Measurements from ENCODE around the gene OPCML.
A peak's percentile ranks its signal among the peaks of the same experiment; 100 is the strongest.

The OPCML gene

DNA sequence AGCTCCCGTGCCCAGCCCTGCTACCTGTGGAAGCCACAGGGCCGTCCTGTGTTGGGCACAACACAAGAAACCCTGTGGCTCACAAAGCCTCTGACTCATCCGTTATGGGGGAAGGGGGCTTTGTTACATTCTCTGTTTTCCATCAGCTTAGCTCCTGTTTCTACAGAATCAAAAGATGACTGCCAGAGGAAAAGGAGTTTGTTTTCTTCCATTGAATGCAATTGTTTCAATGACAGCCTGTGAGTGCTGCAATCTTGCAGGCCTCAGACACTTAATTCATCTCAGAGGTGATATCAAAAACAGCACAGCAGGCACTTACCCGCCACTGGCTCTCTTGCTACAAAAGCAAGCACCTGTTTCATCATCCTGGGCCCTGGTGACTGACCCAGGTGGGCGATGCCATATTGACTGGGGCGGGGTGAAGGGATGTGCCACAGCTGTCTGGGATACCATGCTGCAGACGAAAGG lies 194.3 kb downstream of the OPCML start:
- H2AK5ac ChIP-seq (ENCODE audit: low read depth, low read length) = no peak overlapping the region
- peak overlapping the region; percentile 35 for H2AFZ ChIP-seq (ENCODE audit: low read length)
- no peak overlapping the region for H2BK12ac ChIP-seq (ENCODE audit: low read length)
- H3K4me2 ChIP-seq (ENCODE audit: insufficient read depth, low read length, poor library complexity, severe bottlenecking) = no peak overlapping the region
- H3K4ac ChIP-seq (ENCODE audit: low read length) = no peak overlapping the region
- no peaks in the 10 kb centered on the region for H3K79me1 ChIP-seq (ENCODE audit: low read depth, low read length)
- no peak overlapping the region for H3K18ac ChIP-seq (ENCODE audit: low read length)
- no peak overlapping the region for H2BK120ac ChIP-seq (ENCODE audit: low read depth, low read length)
- H2BK15ac ChIP-seq (ENCODE audit: low read length) = no peak overlapping the region
- H3K4me3 ChIP-seq (ENCODE audit: low read length in 2 of 2) = no peak overlapping the region
- H4K8ac ChIP-seq (ENCODE audit: low read depth, low read length) = no peak overlapping the region
- H3K36me3 ChIP-seq (replicated peaks in 1 of 2; ENCODE audit: control insufficient read depth in 2 of 2, insufficient read depth in 2 of 2, low read length in 2 of 2) = no peaks in the 10 kb centered on the region
- H3K27ac ChIP-seq (replicated peaks; ENCODE audit: low read length) = no peak overlapping the region
- WGBS, 2 donors (ENCODE audit: extremely low coverage in 2 of 2, insufficient read length in 2 of 2, insufficient replicate concordance in 1 of 2) = no CpG with 5 or more reads among the region's 7 CpGs
- no peak overlapping the region for H3K9ac ChIP-seq (ENCODE audit: low read depth, low read length, poor library complexity)
- no peak overlapping the region for H3K23ac ChIP-seq (ENCODE audit: low read depth, low read length, poor library complexity)
- no peaks in the 10 kb centered on the region for H3K27me3 ChIP-seq (ENCODE audit: control insufficient read depth in 3 of 3, insufficient read depth in 3 of 3, low read depth in 1 of 3, low read length in 3 of 3)
- H3K14ac ChIP-seq (ENCODE audit: low read length) = no peak overlapping the region
- peaks cover 11 to 16% of the 10 kb centered on the region in 2 donors for H3K4me1 ChIP-seq (ENCODE audit: control insufficient read depth in 2 of 2, insufficient read depth in 1 of 2, low read depth in 1 of 2, low read length in 2 of 2)
- no peak overlapping the region for H4K91ac ChIP-seq (ENCODE audit: low read depth, low read length, poor library complexity)
- H2BK5ac ChIP-seq (ENCODE audit: low read length) = no peak overlapping the region
- DNase-seq (ENCODE audit: low spot score) = peak; percentile 15
- H3K9me3 ChIP-seq (replicated peaks in 1 of 2; ENCODE audit: control insufficient read depth in 2 of 2, insufficient read depth in 1 of 2, low read depth in 1 of 2, low read length in 2 of 2) = peaks cover 0 to 2% of the 10 kb centered on the region in 2 donors

- Histone ChIP-seq H3K4ac (ENCODE audit: low read length) (no peak overlapping the region), H4K91ac (ENCODE audit: low read depth, low read length, poor library complexity) (no peak overlapping the region), H3K4me1 (ENCODE audit: control insufficient read depth in 2 of 2, insufficient read depth in 1 of 2, low read depth in 1 of 2, low read length in 2 of 2) (peaks cover 11 to 16% of the 10 kb centered on the region in 2 donors), H2BK5ac (ENCODE audit: low read length) (no peak overlapping the region), H3K4me2 (ENCODE audit: insufficient read depth, low read length, poor library complexity, severe bottlenecking) (no peak overlapping the region), H3K18ac (ENCODE audit: low read length) (no peak overlapping the region), H3K9ac (ENCODE audit: low read depth, low read length, poor library complexity) (no peak overlapping the region), H2BK12ac (ENCODE audit: low read length) (no peak overlapping the region), H3K36me3 (replicated peaks in 1 of 2; ENCODE audit: control insufficient read depth in 2 of 2, insufficient read depth in 2 of 2, low read length in 2 of 2) (no peaks in the 10 kb centered on the region), H2BK120ac (ENCODE audit: low read depth, low read length) (no peak overlapping the region), H3K4me3 (ENCODE audit: low read length in 2 of 2) (no peak overlapping the region), H3K14ac (ENCODE audit: low read length) (no peak overlapping the region), H3K27me3 (ENCODE audit: control insufficient read depth in 3 of 3, insufficient read depth in 3 of 3, low read depth in 1 of 3, low read length in 3 of 3) (no peaks in the 10 kb centered on the region), H2BK15ac (ENCODE audit: low read length) (no peak overlapping the region), H3K27ac (replicated peaks; ENCODE audit: low read length) (no peak overlapping the region), H4K8ac (ENCODE audit: low read depth, low read length) (no peak overlapping the region), H3K9me3 (replicated peaks in 1 of 2; ENCODE audit: control insufficient read depth in 2 of 2, insufficient read depth in 1 of 2, low read depth in 1 of 2, low read length in 2 of 2) (peaks cover 0 to 2% of the 10 kb centered on the region in 2 donors), H3K79me1 (ENCODE audit: low read depth, low read length) (no peaks in the 10 kb centered on the region), H3K23ac (ENCODE audit: low read depth, low read length, poor library complexity) (no peak overlapping the region), H2AFZ (ENCODE audit: low read length) (no peak overlapping the region), H2AK5ac (ENCODE audit: low read depth, low read length) (no peak overlapping the region)
- DNase-seq (ENCODE audit: low spot score) = no peak
- WGBS, 2 donors (ENCODE audit: extremely low coverage in 2 of 2, insufficient read length in 2 of 2, insufficient replicate concordance in 1 of 2) = no CpG with 5 or more reads among the region's 4 CpGs
Measured at GRCh38 chr11:133337193-133337592, 195.1 kb downstream of the OPCML start.

DNA sequence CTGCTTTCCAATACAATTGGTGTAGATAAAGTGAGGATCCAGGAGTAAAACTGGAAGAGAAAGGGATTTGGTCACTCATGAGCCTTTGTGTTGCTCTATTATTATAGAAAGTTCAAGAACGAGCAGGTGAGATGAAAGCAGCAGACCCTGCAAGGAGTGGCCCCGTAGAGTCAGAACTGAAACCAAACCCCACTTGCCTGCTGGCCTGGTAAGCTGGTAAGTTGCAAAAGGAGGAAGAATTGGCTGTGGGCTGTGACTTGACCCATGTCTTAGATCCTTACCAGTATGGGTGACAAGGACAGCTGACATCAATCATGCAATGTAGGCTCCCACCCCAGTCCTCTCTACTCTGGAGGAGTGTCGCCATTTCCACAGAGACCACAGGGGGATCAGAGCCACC lies 201.3 kb downstream of the OPCML start:
- Histone ChIP-seq H3K4me3 (ENCODE audit: low read length in 2 of 2) (no peak overlapping the region), H3K79me1 (ENCODE audit: low read depth, low read length) (no peaks in the 10 kb centered on the region), H3K4ac (ENCODE audit: low read length) (no peak overlapping the region), H2BK5ac (ENCODE audit: low read length) (no peak overlapping the region), H3K27ac (replicated peaks; ENCODE audit: low read length) (no peak overlapping the region), H3K4me2 (ENCODE audit: insufficient read depth, low read length, poor library complexity, severe bottlenecking) (no peak overlapping the region), H2BK12ac (ENCODE audit: low read length) (no peak overlapping the region), H3K14ac (ENCODE audit: low read length) (no peak overlapping the region), H4K8ac (ENCODE audit: low read depth, low read length) (no peak overlapping the region), H3K23ac (ENCODE audit: low read depth, low read length, poor library complexity) (no peak overlapping the region), H3K4me1 (ENCODE audit: control insufficient read depth in 2 of 2, insufficient read depth in 1 of 2, low read depth in 1 of 2, low read length in 2 of 2) (no peaks in the 10 kb centered on the region), H2AFZ (ENCODE audit: low read length) (no peak overlapping the region), H3K9me3 (replicated peaks in 1 of 2; ENCODE audit: control insufficient read depth in 2 of 2, insufficient read depth in 1 of 2, low read depth in 1 of 2, low read length in 2 of 2) (peaks cover 0 to 2% of the 10 kb centered on the region in 2 donors), H2BK120ac (ENCODE audit: low read depth, low read length) (no peak overlapping the region), H3K27me3 (ENCODE audit: control insufficient read depth in 3 of 3, insufficient read depth in 3 of 3, low read depth in 1 of 3, low read length in 3 of 3) (no peaks in the 10 kb centered on the region), H3K36me3 (replicated peaks in 1 of 2; ENCODE audit: control insufficient read depth in 2 of 2, insufficient read depth in 2 of 2, low read length in 2 of 2) (no peaks in the 10 kb centered on the region), H2AK5ac (ENCODE audit: low read depth, low read length) (no peak overlapping the region), H3K18ac (ENCODE audit: low read length) (no peak overlapping the region), H4K91ac (ENCODE audit: low read depth, low read length, poor library complexity) (no peak overlapping the region), H2BK15ac (ENCODE audit: low read length) (no peak overlapping the region), H3K9ac (ENCODE audit: low read depth, low read length, poor library complexity) (no peak overlapping the region)
- no peak for DNase-seq (ENCODE audit: low spot score)
- WGBS, 2 donors (ENCODE audit: extremely low coverage in 2 of 2, insufficient read length in 2 of 2, insufficient replicate concordance in 1 of 2) = no CpG with 5 or more reads among the region's 3 CpGs

DNA sequence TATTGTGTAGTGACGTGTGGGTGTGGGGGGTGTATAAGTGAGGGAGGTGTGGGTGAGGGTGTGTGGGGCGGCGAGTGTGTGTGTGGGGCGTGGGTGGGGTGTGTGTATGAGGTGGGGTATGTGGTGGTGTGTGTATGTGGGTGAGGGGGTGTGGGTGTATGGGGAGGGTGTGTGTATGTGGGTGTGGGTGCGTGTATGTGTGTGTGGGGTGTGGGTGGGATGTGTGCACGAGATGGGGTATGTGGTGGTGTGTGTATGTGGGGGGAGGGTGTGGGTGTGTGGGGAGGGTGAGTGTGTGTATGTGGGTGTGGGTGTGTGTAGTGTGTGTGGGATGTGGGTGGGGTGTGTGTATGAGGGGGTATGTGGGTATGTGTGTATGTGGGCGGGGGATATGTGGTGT lies 205.5 kb downstream of the OPCML start:
- H2BK120ac ChIP-seq (ENCODE audit: low read depth, low read length) = no peak overlapping the region
- no peak overlapping the region for H3K18ac ChIP-seq (ENCODE audit: low read length)
- no peak overlapping the region for H2AFZ ChIP-seq (ENCODE audit: low read length)
- H3K4me2 ChIP-seq (ENCODE audit: insufficient read depth, low read length, poor library complexity, severe bottlenecking) = no peak overlapping the region
- H2BK12ac ChIP-seq (ENCODE audit: low read length) = no peak overlapping the region
- H2AK5ac ChIP-seq (ENCODE audit: low read depth, low read length) = no peak overlapping the region
- no peaks in the 10 kb centered on the region for H3K9me3 ChIP-seq (replicated peaks in 1 of 2; ENCODE audit: control insufficient read depth in 2 of 2, insufficient read depth in 1 of 2, low read depth in 1 of 2, low read length in 2 of 2)
- no peak overlapping the region for H3K27ac ChIP-seq (replicated peaks; ENCODE audit: low read length)
- 100% methylated on average over 7 of the region's 7 CpGs; no CpG with 5 or more reads in 1 of the 2 donors for WGBS, 2 donors (ENCODE audit: extremely low coverage in 2 of 2, insufficient read length in 2 of 2, insufficient replicate concordance in 1 of 2)
- H3K27me3 ChIP-seq (ENCODE audit: control insufficient read depth in 3 of 3, insufficient read depth in 3 of 3, low read depth in 1 of 3, low read length in 3 of 3) = no peaks in the 10 kb centered on the region
- H3K23ac ChIP-seq (ENCODE audit: low read depth, low read length, poor library complexity) = no peak overlapping the region
- no peak overlapping the region for H3K4ac ChIP-seq (ENCODE audit: low read length)
- no peak overlapping the region for H3K9ac ChIP-seq (ENCODE audit: low read depth, low read length, poor library complexity)
- no peak overlapping the region for H4K91ac ChIP-seq (ENCODE audit: low read depth, low read length, poor library complexity)
- H3K14ac ChIP-seq (ENCODE audit: low read length) = no peak overlapping the region
- no peak overlapping the region for H3K4me3 ChIP-seq (ENCODE audit: low read length in 2 of 2)
- H2BK15ac ChIP-seq (ENCODE audit: low read length) = no peak overlapping the region
- no peaks in the 10 kb centered on the region for H3K36me3 ChIP-seq (replicated peaks in 1 of 2; ENCODE audit: control insufficient read depth in 2 of 2, insufficient read depth in 2 of 2, low read length in 2 of 2)
- peaks cover 4 to 6% of the 10 kb centered on the region in 2 donors for H3K4me1 ChIP-seq (ENCODE audit: control insufficient read depth in 2 of 2, insufficient read depth in 1 of 2, low read depth in 1 of 2, low read length in 2 of 2)
- H4K8ac ChIP-seq (ENCODE audit: low read depth, low read length) = no peak overlapping the region
- DNase-seq (ENCODE audit: low spot score) = no peak
- H3K79me1 ChIP-seq (ENCODE audit: low read depth, low read length) = no peaks in the 10 kb centered on the region
- no peak overlapping the region for H2BK5ac ChIP-seq (ENCODE audit: low read length)
